ENCODE data around the gene PCP2. TPM values are rescaled to one million over a fixed set of nuclear protein-coding genes. Genes with fewer than 3 reads are reported as not detected.

PCP2 gene
- 1 to 10 TPM; 1.6 to 9.9 (median 1.6) TPM for total RNA-seq

DNA sequence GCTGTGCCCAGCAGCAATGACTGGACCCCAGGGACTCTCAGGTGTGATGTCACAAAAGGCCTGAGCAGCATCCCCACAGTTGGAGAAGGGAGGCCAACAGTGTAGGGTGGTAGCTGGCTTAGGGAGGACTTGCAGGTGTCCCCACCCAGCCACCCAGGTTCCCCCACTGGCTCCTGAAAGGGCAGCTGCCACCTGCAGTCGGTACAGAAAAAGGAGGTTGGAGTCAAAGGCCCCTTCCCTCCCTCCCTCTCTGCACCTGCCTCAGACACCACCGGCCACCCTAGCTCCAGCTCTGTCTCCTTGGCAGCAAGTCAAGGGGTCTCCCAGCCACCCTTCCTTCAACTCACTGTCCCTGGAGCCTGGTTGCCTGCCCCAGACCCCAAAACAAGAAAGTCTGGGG is at the start of gene PCP2:
Gene PCP2, minus strand, starts transcription at position 22 of the 400 bp plus-strand sequence. CDS start 262 bp downstream, outside the sequence.
- H3K4me1 ChIP-seq = peaks cover 39% of the 10 kb centered on the region
- WGBS = 80% methylated on average over 1 of the region's 2 CpGs
- H3K9me3 ChIP-seq = no peaks in the 10 kb centered on the region
- TF ChIP-seq EP300 (IDR thresholded peaks at IDR 0.05) (no peak), POLR2AphosphoS5 (IDR thresholded peaks at IDR 0.05) (no peak), POLR2A (IDR thresholded peaks at IDR 0.05) (no peak)
- TF ChIP-seq, protein P1, sequence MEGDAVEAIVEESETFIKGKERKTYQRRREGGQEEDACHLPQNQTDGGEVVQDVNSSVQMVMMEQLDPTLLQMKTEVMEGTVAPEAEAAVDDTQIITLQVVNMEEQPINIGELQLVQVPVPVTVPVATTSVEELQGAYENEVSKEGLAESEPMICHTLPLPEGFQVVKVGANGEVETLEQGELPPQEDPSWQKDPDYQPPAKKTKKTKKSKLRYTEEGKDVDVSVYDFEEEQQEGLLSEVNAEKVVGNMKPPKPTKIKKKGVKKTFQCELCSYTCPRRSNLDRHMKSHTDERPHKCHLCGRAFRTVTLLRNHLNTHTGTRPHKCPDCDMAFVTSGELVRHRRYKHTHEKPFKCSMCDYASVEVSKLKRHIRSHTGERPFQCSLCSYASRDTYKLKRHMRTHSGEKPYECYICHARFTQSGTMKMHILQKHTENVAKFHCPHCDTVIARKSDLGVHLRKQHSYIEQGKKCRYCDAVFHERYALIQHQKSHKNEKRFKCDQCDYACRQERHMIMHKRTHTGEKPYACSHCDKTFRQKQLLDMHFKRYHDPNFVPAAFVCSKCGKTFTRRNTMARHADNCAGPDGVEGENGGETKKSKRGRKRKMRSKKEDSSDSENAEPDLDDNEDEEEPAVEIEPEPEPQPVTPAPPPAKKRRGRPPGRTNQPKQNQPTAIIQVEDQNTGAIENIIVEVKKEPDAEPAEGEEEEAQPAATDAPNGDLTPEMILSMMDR (IDR thresholded peaks at IDR 0.05) = no peak
- DNase-seq (ENCODE audit: low spot score in 2 of 2) = no peak
- H3K27ac ChIP-seq = no peak within 1 kb of the TSS
- no peak within 1 kb of the TSS for H3K4me3 ChIP-seq
- H3K36me3 ChIP-seq = peaks cover 11% of the 10 kb centered on the region
- peaks cover 18% of the 10 kb centered on the region for H3K27me3 ChIP-seq

DNA sequence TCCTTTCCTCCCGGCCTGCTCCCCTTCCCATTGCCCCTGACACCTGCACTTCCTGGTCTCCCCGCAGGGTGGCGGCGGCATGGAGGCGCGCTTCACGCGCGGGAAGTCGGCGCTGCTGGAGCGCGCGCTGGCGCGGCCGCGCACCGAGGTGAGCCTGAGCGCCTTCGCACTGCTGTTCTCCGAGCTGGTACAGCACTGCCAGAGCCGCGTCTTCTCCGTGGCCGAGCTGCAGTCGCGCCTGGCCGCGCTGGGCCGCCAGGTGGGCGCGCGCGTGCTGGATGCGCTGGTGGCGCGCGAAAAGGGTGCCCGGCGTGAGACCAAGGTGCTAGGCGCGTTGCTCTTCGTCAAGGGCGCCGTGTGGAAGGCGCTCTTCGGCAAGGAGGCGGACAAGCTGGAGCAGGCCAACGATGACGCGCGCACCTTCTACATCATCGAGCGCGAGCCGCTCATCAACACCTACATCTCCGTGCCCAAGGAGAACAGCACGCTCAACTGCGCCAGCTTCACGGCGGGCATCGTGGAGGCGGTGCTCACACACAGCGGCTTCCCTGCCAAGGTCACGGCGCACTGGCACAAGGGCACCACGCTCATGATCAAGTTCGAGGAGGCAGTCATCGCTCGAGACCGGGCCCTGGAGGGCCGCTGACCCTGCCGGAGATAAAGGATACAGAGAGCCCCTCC is 48.8 kb upstream of the PCP2 start:
- H3K27me3 ChIP-seq = peaks cover 12% of the 10 kb centered on the region
- H3K27ac ChIP-seq = no peak overlapping the region
- H3K4me3 ChIP-seq = peak overlapping the region; percentile 95
- H3K4me1 ChIP-seq = peaks cover 36% of the 10 kb centered on the region
- no peak for DNase-seq (ENCODE audit: low spot score in 2 of 2)
- H3K9me3 ChIP-seq = no peaks in the 10 kb centered on the region
- TF ChIP-seq POLR2AphosphoS5 (IDR thresholded peaks at IDR 0.05) = no peak
- no peak for TF ChIP-seq POLR2A (IDR thresholded peaks at IDR 0.05)
- TF ChIP-seq, protein P1 (IDR thresholded peaks at IDR 0.05) = no peak
- TF ChIP-seq EP300 (IDR thresholded peaks at IDR 0.05) = no peak
- peaks cover 27% of the 10 kb centered on the region for H3K36me3 ChIP-seq
- WGBS = 88% methylated on average over 47 of the region's 74 CpGs

DNA sequence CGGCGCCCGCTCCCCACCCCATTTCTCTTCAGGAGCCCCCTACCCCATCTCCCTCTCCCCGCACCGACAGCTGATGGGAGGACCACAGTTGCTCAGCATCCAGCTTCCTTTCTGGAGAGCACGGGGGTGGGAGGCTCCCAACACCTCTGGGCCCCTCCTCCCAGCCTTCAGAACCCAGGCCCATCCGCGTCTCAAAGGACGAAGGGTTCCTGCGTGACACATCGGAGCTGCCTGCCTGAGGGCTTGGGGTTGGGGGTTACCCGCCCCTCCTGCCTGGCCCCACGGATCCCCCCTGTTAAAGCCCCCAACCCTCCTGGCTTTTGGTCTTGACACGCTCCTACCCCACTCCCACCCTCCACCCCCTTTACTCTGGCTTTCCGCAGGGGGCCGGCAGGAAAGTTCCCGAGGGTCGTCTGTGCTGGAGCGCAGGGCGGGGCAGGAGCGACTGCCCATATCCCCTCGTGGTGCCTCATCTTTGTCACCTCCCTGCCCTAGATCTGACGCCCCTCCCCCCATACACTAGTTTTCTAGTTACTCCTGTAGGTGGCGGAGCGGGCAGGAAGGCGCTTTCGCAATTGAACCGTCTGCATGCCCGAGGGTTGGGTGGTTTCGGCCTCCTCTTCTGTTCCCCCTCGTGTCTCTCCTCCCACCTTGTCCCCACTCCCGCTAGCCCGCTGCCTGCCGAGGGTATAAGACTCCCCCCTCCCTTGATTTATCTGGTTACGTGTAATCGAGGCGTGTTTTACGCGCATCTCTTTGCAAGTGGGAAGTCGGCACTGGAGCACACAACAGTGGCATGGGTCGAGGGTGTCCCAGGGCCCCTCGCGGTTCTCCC is 48.0 kb upstream of the PCP2 start:
- peaks cover 36% of the 10 kb centered on the region for H3K4me1 ChIP-seq
- H3K36me3 ChIP-seq = peaks cover 27% of the 10 kb centered on the region
- no peaks in the 10 kb centered on the region for H3K9me3 ChIP-seq
- H3K4me3 ChIP-seq = peak overlapping the region; percentile 95
- WGBS = 6% methylated on average over 39 of the region's 43 CpGs
- TF ChIP-seq, protein P1 (IDR thresholded peaks at IDR 0.05) = peak; percentile 30 to 55
- no peak for TF ChIP-seq EP300 (IDR thresholded peaks at IDR 0.05)
- TF ChIP-seq POLR2A (IDR thresholded peaks at IDR 0.05) = no peak
- peak in 1 of 3 donors; percentile 47 for TF ChIP-seq POLR2AphosphoS5 (IDR thresholded peaks at IDR 0.05)
- H3K27ac ChIP-seq = peak overlapping the region; percentile 89
- DNase-seq (ENCODE audit: low spot score in 2 of 2) = peak; percentile 90 to 92
- peaks cover 16% of the 10 kb centered on the region for H3K27me3 ChIP-seq

DNA sequence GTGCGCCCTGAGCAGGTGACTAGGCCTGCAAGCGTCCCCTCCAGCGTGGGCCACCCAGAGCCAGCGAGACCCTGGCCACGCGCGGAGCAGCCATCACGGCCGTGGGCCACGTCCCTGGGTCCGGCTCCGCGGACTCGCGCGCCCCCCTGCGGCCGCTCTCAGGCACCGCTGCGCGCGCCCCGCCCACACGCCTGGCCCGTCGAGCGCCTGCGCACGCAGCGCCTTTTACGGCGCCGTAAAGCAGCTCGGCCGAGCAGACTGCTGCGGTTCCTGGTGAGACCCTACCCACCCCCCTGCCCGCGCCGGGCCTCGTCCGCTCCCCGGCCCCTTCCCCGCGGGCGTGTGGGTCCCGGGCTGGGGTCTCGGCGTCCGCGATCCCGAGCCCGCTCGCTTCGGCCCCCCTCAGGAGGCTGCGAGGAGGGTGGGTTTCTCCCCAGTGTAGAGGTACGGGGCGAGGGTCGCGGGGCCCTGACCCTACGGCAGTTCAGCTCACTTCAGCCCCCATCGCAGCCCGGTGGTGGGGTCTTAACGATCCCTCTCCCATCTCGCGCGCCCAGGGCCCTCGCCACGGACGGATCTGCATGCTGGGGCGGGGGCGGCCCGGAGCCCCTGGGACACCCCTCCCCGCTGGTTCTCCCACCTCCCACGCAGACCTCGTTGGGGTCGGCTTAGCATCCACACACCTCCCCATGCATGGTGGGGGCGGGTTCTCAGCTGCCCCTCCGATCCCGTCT is 47.3 kb upstream of the PCP2 start, which contains the start of gene TRAPPC5:
Gene TRAPPC5, plus strand, starts transcription at position 228 of the 734 bp plus-strand sequence. CDS start 1,421 bp downstream, outside the sequence.
- Histone ChIP-seq H3K27ac (peak within 1 kb of the TSS; percentile 89), H3K27me3 (peaks cover 16% of the 10 kb centered on the region), H3K36me3 (peaks cover 27% of the 10 kb centered on the region), H3K4me3 (peak within 1 kb of the TSS; percentile 95), H3K9me3 (no peaks in the 10 kb centered on the region), H3K4me1 (peaks cover 35% of the 10 kb centered on the region)
- peak; percentile 81 to 87 for DNase-seq (ENCODE audit: low spot score in 2 of 2)
- TF ChIP-seq, protein P1 (IDR thresholded peaks at IDR 0.05) = peak; percentile 91 to 100
- TF ChIP-seq EP300 (IDR thresholded peaks at IDR 0.05) = no peak
- WGBS = 4% methylated on average over 22 of the region's 79 CpGs

Data from suprapubic skin (tissue), 4 donors.